Heart right ventricle (tissue), 16 donors: Measurements from ENCODE around the gene PGF. TPM values are rescaled to one million over a fixed set of nuclear protein-coding genes. Genes with fewer than 3 reads are reported as not detected.

Experiments used
- ATAC-seq, 8 donors: fragments of 200-7000 bp; cut with Tn5 transposase; one replicate each; pipeline ENCODE4 v1.9.1; 2020; ENCODE audit warnings: mild to moderate bottlenecking in 8 of 8, moderate library complexity in 8 of 8, moderate number of reproducible peaks in 1 of 8
- DNase-seq, 2 donors: peaks; one replicate each; pipeline ENCODE4 v3.0.0-alpha.2; 2020
- H3K27ac ChIP-seq, 10 donors: fragments of 200-600 bp; sonication (generic) in 2 of 10; one replicate each; pipeline versions ENCODE4 v1.5.0 to v1.8.0; 2020 to 2022; ENCODE audit warnings: mild to moderate bottlenecking in 3 of 10
- H3K27me3 ChIP-seq, 7 donors: fragments of 200-600 bp; one replicate each; pipeline ENCODE4 v1.8.0; 2021 to 2022; ENCODE audit warnings: mild to moderate bottlenecking in 2 of 7
- H3K36me3 ChIP-seq, 9 donors: fragments of 200-600 bp; sonication (generic) in 1 of 9; one replicate each; pipeline versions ENCODE4 v1.5.0 to v1.8.0; 2020 to 2022; ENCODE audit warnings: mild to moderate bottlenecking in 2 of 9
- H3K4me1 ChIP-seq, 9 donors: fragments of 200-600 bp; sonication (generic) in 1 of 9; one replicate each; pipeline versions ENCODE4 v1.5.0 to v1.8.0; 2020 to 2022; ENCODE audit warnings: mild to moderate bottlenecking in 4 of 9
- H3K4me3 ChIP-seq, 10 donors: fragments of 200-600 bp; sonication (generic) in 2 of 10; one replicate each; pipeline versions ENCODE4 v1.5.0 to v1.8.0; 2020 to 2022; ENCODE audit warnings: mild to moderate bottlenecking in 7 of 10, moderate library complexity in 2 of 10
- H3K9me3 ChIP-seq, 11 donors: fragments of 200-600 bp in 10 of 11; sonication (generic) in 2 of 11; one replicate each; pipeline versions ENCODE4 v1.5.0 to v1.8.0; 2013 to 2022; ENCODE audit warnings: mild to moderate bottlenecking in 2 of 11, control low read depth in 1 of 11, moderate library complexity in 1 of 11
- CTCF ChIP-seq, 9 donors: fragments of 200-600 bp; sonication (generic) in 2 of 9; IDR thresholded peaks; one replicate each; pipeline versions ENCODE4 v1.5.0 to v1.8.0; 2021 to 2022; ENCODE audit warnings: antibody characterized with exemption in 9 of 9, mild to moderate bottlenecking in 5 of 9, moderate library complexity in 1 of 9
- WGBS, 2 donors: extraction: QIAGEN DNeasy Blood & Tissue Kit; methylation state at CpG; one replicate each; pipeline ENCODE4 v1.1.7; 2013; ENCODE audit warnings: inconsistent platforms in 1 of 2; 5-methylcytosine and 5-hydroxymethylcytosine counted together
- intact Hi-C, 10 donors: fragments of 100-400 bp; cut with DNase I; formaldehyde crosslinking; loops; one replicate each; pipeline versions ENCODE4 v1.11.1 to v1.14.2; 2022
- polyA plus RNA-seq, 2 donors: library from polyadenylated mRNA; stranded (reverse); fragments of 200-250 nt; gene quantifications; one replicate each; pipeline ENCODE4 v1.2.3, GENCODE V29; 2013
- total RNA-seq, 10 donors: library from RNA; stranded (reverse); fragmentation: NEBNext Ultra II Directional in 3 of 10; extraction: Animal tissue kit (Norgen Biotek cat#: 25700) in 3 of 10; gene quantifications; one replicate each; pipeline versions ENCODE4 v1.2.1 to v1.2.4, GENCODE V29; 2021 to 2023
- donor health status: Arrhythmogenic right ventricular cardiomyopathy.
- donor health status: ischemic (EF 13 %, LVEDD 7.1; RV severe dilation, severe dysfunction).
- donor health status: healthy with polysubstance abuse.
- donor health status: DM: no; HTN: yes; CAD: no.
- donor health status: DM: no; HTN: no; CAD: no.
- donor health status: ischemic (EF 25% LVEDD 6.9; RV normal size, moderate dysfunction).
- donor health status: ischemic (EF 25% LVEDD 5.7; RV mildly dilated, moderate dysfunction).
- donor health status: healthy.
- donor health status: DM: yes; HTN: yes; CAD: no.
- donor health status: Ischemic cardiomyopathy.
- donor health status: ischemic (EF 35%, LVEDD 5.7; RV mildly dilated, moderate dysfunction).
- donor health status: nonischemic (EF 11% LVEDD 7.7; RV severe dilation, severe dysfunction).
- donor health status: DM: yes; HTN: yes; CAD: no.
- donor health status: PGD.
- donor health status: ischemic (EF 29% LVEDD 5.4; RV normal size, mild dysfunction).
- donor health status: nonischemic (EF 23%, LVEDD 6.1; RV moderate dilation, normal function).

The PGF gene
- total and polyA plus RNA-seq, 12 donors = 2.1 to 22.5 (median 6.3) TPM

DNA sequence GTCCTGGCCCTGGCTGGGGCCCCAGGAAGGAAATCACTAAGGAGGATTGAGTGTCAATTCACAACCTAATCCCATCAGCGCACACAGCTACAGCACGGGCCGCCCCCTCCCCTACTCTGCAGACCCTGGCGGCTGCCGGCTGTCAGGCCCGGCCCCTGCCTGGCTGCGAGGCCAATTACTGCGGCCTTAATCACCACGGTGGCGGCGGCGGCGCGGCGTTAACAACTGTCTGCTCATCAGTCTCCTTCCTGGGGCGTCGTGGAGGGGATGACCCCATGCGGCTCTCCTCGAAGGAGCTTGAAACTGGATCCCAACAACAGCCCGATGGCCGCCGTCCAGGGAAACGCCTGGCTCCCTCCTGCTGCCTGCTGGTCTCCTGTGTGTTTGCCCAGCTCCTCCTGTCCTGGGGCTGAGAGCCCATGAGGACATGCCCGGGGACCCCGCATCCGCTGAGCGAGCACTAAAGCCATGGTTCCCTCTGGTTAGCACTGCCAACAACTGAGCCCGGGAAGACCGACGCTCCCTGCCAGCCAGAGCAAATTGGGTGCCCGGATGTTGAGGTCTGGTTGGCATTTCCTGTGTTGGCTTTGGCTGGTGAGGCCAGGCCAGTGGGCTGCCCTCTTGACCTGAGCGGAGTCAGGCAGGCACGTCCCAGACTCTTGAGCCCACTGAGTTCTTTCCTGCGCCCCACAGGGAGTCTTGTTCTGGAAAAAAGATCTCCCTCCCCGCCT, 25.5 kb upstream of the PGF start:
- Histone ChIP-seq H3K27me3 (no peaks in the 10 kb centered on the region), H3K9me3 (no peaks in the 10 kb centered on the region), H3K4me1 (peaks cover 0 to 77% (median 24%) of the 10 kb centered on the region in 9 donors), H3K36me3 (no peaks in the 10 kb centered on the region), H3K27ac (peak overlapping the region in 6 of 10 donors; percentile 6 to 58 (median 49)), H3K4me3 (no peak overlapping the region)
- ATAC-seq (peak in 5 of 8 donors; percentile 2 to 23 (median 4)), DNase-seq (no peak)
- 47% methylated on average over 35 of the region's 35 CpGs for WGBS, 2 donors
- TF ChIP-seq CTCF (IDR thresholded peaks at IDR 0.05) = no peak
- intact Hi-C loops = no loop called here

GRCh38 chr14:74980398-74980730, 25.0 kb upstream of the PGF start:
- Histone ChIP-seq H3K27me3 (no peaks in the 10 kb centered on the region), H3K4me3 (no peak overlapping the region), H3K4me1 (peaks cover 0 to 81% (median 30%) of the 10 kb centered on the region in 9 donors), H3K9me3 (no peaks in the 10 kb centered on the region), H3K27ac (peak overlapping the region in 7 of 10 donors; percentile 14 to 58 (median 51)), H3K36me3 (no peaks in the 10 kb centered on the region)
- ATAC-seq = no peak
- intact Hi-C loops = no loop called here
- no peak for DNase-seq
- TF ChIP-seq CTCF (IDR thresholded peaks at IDR 0.05) = no peak
- WGBS, 2 donors = 94% methylated on average over 4 of the region's 4 CpGs

DNA sequence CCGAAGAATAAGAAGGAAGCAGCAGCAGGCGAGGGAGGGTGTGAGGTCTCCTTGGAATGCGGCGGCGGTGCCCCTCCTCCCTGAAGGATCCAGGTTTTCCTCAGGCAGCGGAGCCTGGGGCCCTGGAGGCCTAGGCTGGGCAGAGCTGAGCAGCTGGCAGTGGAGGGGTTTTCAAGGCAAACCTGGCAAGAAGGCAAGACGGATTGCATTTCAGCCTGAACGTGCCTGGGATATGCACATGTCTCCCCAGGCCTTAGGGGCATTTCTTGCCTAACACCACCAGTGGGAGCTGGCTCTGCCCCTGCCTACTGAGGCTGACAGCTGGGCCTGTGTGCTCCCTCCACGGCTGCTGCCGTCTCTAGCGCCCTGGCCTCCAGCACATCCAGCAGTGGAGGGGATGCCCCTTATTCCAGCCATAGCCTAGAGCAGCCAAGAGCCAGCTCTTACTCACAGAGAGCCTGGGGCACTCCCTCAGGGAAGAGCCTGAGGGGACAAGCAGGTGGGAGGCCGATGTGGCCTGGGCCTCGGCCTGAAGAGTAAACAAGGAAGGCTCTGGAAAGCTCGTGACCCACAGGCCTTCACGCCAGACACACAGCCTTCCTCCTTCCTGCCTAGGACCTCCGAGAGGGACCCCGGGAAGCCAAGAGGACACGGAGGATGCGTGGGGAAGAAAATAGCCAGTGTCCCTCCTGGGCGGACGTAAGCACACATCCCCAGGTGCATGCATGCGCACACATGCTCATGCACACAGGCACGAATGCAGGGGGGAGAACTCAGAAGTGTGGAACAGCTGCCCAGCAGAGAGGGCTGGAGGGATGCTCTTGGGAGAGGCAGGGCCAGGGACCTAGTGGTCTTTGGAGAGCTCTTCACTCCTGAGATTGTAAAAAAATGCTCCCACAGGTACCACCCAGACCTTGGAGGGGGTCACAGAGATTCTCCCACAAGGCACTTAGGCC, 24.3 kb upstream of the PGF start:
- intact Hi-C loops = no loop called here
- H3K4me1 ChIP-seq = peaks cover 3 to 81% (median 36%) of the 10 kb centered on the region in 9 donors
- no peak for TF ChIP-seq CTCF (IDR thresholded peaks at IDR 0.05)
- WGBS, 2 donors = 72 to 75% methylated on average over 23 of the region's 23 CpGs
- H3K27me3 ChIP-seq = no peaks in the 10 kb centered on the region
- H3K27ac ChIP-seq = peak overlapping the region in 7 of 10 donors; percentile 14 to 58 (median 37)
- no peaks in the 10 kb centered on the region for H3K36me3 ChIP-seq
- H3K4me3 ChIP-seq = no peak overlapping the region
- no peaks in the 10 kb centered on the region for H3K9me3 ChIP-seq
- ATAC-seq (peak in 2 of 8 donors; percentile 15 to 48), DNase-seq (no peak)

DNA sequence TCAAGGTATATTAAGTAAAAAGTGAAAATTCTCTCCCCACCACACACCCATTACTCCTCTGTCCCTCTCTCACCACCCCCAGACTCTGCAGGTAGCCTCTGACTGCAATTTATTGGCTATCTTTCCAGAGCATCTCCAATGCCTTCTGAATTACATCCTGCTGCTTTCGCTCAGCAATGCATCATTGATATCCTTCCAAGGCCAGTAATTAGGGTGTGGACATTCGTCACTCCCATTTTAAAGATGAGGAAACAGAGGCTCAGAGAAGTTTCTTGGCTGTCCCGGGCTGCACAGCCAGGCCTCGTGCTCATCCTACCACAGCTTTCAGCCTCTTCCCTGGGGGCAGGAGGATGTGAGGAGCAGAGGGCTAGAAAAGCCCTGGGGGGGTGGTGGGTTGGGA, 23.6 kb upstream of the PGF start:
- peak overlapping the region in 5 of 10 donors; percentile 14 to 58 (median 51) for H3K27ac ChIP-seq

More for the DNA sequence above, 23.6 kb upstream of the PGF start:
- intact Hi-C loops = no loop called here
- no peak overlapping the region for H3K4me3 ChIP-seq
- no peaks in the 10 kb centered on the region for H3K36me3 ChIP-seq
- TF ChIP-seq CTCF (IDR thresholded peaks at IDR 0.05) = no peak
- WGBS, 2 donors = 76 to 78% methylated on average over 4 of the region's 4 CpGs
- no peaks in the 10 kb centered on the region for H3K9me3 ChIP-seq
- DNase-seq = no peak
- ATAC-seq = no peak
- no peaks in the 10 kb centered on the region for H3K27me3 ChIP-seq
- peaks cover 8 to 81% (median 43%) of the 10 kb centered on the region in 9 donors for H3K4me1 ChIP-seq
